Activated CD8-positive, alpha-beta memory T cell treated with anti-CD3 and anti-CD28 coated beads, Interleukin-2, amount 50 U/mL, for 1 hour (primary cell): Measurements from ENCODE around the gene ACTA2.

ENCODE experiments used
- DNase-seq: peaks from one replicate; pipeline ENCODE4 v3.0.0-alpha.2; 2020; ENCODE audit errors: extremely low read depth

Gene ACTA2

DNA sequence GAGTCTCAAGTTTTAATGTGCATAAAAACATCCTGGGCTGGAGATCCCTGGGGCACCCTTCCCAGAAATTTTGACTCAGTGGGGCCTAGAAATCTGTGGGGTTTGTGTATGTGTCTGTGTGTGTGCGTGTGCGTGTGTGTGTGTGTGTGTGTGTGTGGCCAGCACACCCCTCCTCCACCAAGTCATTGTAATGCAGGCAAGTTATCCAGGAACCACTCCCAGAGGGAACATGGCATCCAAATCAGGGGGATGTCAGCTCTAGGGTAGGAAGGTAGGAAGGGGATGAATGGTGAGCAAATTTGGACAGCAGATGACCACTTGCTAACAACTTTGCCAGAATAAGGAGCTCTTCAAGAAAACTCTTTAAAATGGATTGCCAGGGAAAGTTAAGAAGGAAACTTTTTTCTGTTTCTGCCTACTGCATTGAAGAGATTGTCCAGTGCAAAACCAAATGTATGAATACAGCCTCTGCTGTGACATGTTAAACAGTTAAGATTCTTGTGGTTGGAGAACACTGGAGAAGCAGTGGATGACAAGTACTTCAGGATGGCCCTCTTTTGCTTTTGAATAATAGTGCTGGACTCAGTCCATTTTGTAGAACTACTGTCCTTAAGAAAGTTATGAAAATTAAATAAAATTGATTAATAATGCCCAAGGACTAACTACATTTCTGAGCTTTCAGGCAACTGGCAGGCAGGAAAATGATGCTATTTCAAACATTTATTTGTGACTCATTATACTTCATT lies 60.2 kb downstream of the ACTA2 start:
- no peak for DNase-seq

- DNase-seq = no peak
These were observed 61.7 kb downstream of the ACTA2 start for GRCh38 chr10:88890681-88891381.

DNA sequence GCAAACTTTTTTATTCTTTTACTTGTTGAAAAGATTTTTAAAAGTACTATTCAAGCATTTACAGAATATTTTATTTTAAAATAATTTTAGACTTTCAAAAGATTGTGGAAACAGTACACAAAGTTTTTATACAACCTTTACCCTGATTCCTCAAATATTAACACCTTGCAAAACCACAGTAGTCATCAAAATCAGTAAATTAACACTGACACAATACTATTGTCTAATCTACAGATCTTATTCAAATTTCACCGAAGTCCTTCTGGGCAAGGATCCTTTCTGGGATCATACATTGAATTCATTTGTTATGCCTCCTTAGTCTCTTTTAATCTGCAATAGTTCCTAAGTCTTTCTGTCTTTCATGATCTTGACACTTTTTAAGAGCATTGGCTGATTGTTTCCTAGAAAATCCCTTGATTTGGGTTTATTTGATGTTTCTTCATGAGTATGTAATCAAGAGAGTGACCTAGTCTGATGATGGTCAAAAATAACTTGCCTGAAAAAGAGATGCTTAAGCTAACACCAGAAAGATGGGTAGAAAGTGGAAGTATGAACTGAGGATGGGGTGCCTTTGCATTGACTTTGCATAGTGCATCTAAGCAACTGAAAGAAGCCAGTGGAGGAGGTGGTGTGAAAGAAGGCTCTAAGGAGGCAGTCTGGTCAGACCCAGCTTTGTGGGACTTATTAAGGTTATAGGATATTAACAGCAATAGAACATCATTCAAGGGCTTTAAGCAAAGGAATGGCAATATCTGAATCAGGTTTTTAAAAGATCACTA lies 62.8 kb downstream of the ACTA2 start:
- DNase-seq = no peak

- DNase-seq = no peak
These were observed 63.6 kb downstream of the ACTA2 start for GRCh38 chr10:88888810-88889445.

DNA sequence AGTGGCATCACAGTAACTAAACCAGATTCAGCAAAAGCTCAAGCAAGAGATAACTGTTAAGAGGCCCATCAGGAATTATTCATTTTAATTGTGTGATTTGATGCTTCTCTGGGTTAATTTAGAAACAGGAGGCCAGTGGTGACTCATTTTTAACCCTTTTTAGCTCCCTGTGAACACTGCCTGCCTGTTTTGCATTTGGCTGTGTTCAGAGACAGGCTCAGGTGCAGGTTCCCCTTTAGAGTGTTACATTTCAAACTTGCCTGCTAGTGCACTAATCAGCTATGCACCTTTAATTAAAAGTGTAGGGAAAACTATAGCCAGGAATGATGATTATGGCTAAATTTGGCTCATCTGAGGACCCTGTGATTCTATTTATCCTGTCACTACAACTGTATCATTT lies 66.0 kb downstream of the ACTA2 start:
- no peak for DNase-seq
